Mesenchymal stem cell (in vitro differentiated cells and primary cell): ENCODE data around the gene TIMM29.

Experiments
- DNase-seq: peaks from one replicate; pipeline ENCODE4 v3.0.0-alpha.2; 2013
- H2AFZ ChIP-seq: one replicate; pipeline ENCODE4 v1.6.1; 2013; ENCODE audit warnings: low read depth, mild to moderate bottlenecking, control low read depth, inconsistent platforms, low read length, moderate library complexity
- H2AK5ac ChIP-seq: 2 replicates; pipeline ENCODE4 v1.6.1; 2013; ENCODE audit warnings: low read length, moderate library complexity, mild to moderate bottlenecking, inconsistent platforms; ENCODE audit not compliant: severe bottlenecking
- H2BK120ac ChIP-seq: one replicate; pipeline ENCODE4 v1.6.1; 2013; ENCODE audit warnings: low read depth, mild to moderate bottlenecking, inconsistent platforms, low read length, moderate library complexity
- H2BK12ac ChIP-seq, 2 experiments: one replicate each; pipeline ENCODE4 v1.6.1; 2013; ENCODE audit warnings: inconsistent platforms in 2 of 2, low read length in 2 of 2, mild to moderate bottlenecking in 2 of 2, moderate library complexity in 2 of 2, control low read depth in 1 of 2
- H2BK15ac ChIP-seq: one replicate; pipeline ENCODE4 v1.6.1; 2013; ENCODE audit warnings: mild to moderate bottlenecking, low read depth, inconsistent platforms; ENCODE audit not compliant: poor library complexity, severe bottlenecking
- H2BK5ac ChIP-seq: 2 replicates; pipeline ENCODE4 v1.6.1; 2013; ENCODE audit warnings: low read depth, mild to moderate bottlenecking, low read length, control low read depth, inconsistent platforms; ENCODE audit not compliant: poor library complexity, severe bottlenecking
- H3K14ac ChIP-seq, 2 experiments: one replicate each; pipeline ENCODE4 v1.6.1; 2013; ENCODE audit warnings: inconsistent platforms in 2 of 2, low read length in 2 of 2, control low read depth in 1 of 2, mild to moderate bottlenecking in 1 of 2, moderate library complexity in 1 of 2
- H3K18ac ChIP-seq, 2 experiments: one replicate each; pipeline ENCODE4 v1.6.1; 2013; ENCODE audit warnings: inconsistent platforms in 2 of 2, low read length in 2 of 2, control low read depth in 1 of 2, low read depth in 1 of 2, mild to moderate bottlenecking in 1 of 2
- H3K23ac ChIP-seq, 2 experiments: one replicate each; pipeline ENCODE4 v1.6.1; 2013; ENCODE audit warnings: inconsistent platforms in 2 of 2, low read length in 2 of 2, mild to moderate bottlenecking in 2 of 2, moderate library complexity in 2 of 2, control low read depth in 1 of 2
- H3K27ac ChIP-seq: 2 replicates; pipeline ENCODE4 v1.5.1; 2013; ENCODE audit warnings: mild to moderate bottlenecking, moderate library complexity, low read length, control low read depth, inconsistent platforms; ENCODE audit not compliant: poor library complexity, severe bottlenecking
- H3K27me3 ChIP-seq, 2 experiments: 2 replicates each; pipeline versions ENCODE4 v1.6.1 to v1.7.0; 2013; ENCODE audit warnings: low read length in 2 of 2, mild to moderate bottlenecking in 2 of 2, moderate library complexity in 2 of 2, control low read depth in 1 of 2, inconsistent platforms in 1 of 2; ENCODE audit not compliant: control insufficient read depth in 1 of 2, insufficient read depth in 1 of 2
- H3K36me3 ChIP-seq, 2 experiments: 2 replicates each; pipeline versions ENCODE4 v1.6.1 to v1.7.0; 2013; ENCODE audit warnings: low read length in 2 of 2, control low read depth in 1 of 2, inconsistent platforms in 1 of 2, low read depth in 1 of 2, mild to moderate bottlenecking in 1 of 2; ENCODE audit not compliant: insufficient read depth in 2 of 2, control insufficient read depth in 1 of 2
- H3K4ac ChIP-seq, 2 experiments: one replicate each; pipeline ENCODE4 v1.6.1; 2013; ENCODE audit warnings: inconsistent platforms in 2 of 2, low read length in 2 of 2, mild to moderate bottlenecking in 2 of 2, moderate library complexity in 2 of 2, control low read depth in 1 of 2, low read depth in 1 of 2
- H3K4me1 ChIP-seq: 2 replicates; pipeline ENCODE4 v1.6.1; 2013; ENCODE audit warnings: low read depth, low read length, control low read depth; ENCODE audit not compliant: control insufficient read depth, insufficient read depth
- H3K4me2 ChIP-seq: 2 replicates; pipeline ENCODE4 v1.6.1; 2013; ENCODE audit warnings: low read length, mild to moderate bottlenecking, inconsistent platforms; ENCODE audit not compliant: poor library complexity, severe bottlenecking
- H3K4me3 ChIP-seq, 2 experiments: 2 replicates each; pipeline versions ENCODE4 v1.5.1 to v1.7.0; 2013; ENCODE audit warnings: low read length in 2 of 2, mild to moderate bottlenecking in 2 of 2, control low read depth in 1 of 2, low read depth in 1 of 2; ENCODE audit not compliant: insufficient read depth in 1 of 2
- H3K79me1 ChIP-seq: replicated peaks from 2 replicates; pipeline ENCODE4 v1.6.1; 2013; ENCODE audit warnings: mild to moderate bottlenecking, control low read depth, low read length, inconsistent platforms; ENCODE audit not compliant: poor library complexity, severe bottlenecking
- H3K9ac ChIP-seq: 2 replicates; pipeline ENCODE4 v1.7.0; 2013; ENCODE audit warnings: mild to moderate bottlenecking, low read length, moderate library complexity
- H3K9me3 ChIP-seq: 2 replicates; pipeline ENCODE4 v1.7.0; 2013; ENCODE audit warnings: mild to moderate bottlenecking, low read length; ENCODE audit not compliant: control insufficient read depth
- H4K8ac ChIP-seq: one replicate; pipeline ENCODE4 v1.6.1; 2013; ENCODE audit warnings: inconsistent platforms, mild to moderate bottlenecking, low read length, moderate library complexity
- H4K91ac ChIP-seq: one replicate; pipeline ENCODE4 v1.6.1; 2013; ENCODE audit warnings: mild to moderate bottlenecking, low read length, inconsistent platforms
- WGBS: methylation state at CpG from one replicate; pipeline ENCODE4 v1.1.7; 2013; ENCODE audit warnings: mixed read lengths; 5-methylcytosine and 5-hydroxymethylcytosine counted together

Gene TIMM29

DNA sequence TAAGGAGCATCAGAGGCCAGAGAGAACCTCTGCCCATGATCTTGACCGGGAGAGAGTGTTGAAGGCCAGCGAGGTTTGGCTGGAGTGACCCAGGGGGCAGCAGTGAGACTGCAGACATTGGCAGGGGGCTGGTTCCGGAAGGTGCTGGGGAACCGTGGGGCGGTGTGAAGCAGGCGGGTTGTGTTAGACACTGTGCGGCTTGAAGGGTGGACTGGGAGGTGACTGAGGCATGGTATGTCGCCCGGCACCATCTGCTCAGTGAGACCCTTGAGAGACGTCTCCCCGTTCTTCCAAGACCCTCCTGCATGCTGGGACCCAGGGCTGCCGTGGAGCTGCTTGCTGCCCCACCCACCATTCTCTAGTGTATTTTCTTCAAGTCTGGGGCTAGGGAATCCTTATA, 32.7 kb upstream of the TIMM29 start:
- H3K4me1 ChIP-seq = peaks cover 37% of the 10 kb centered on the region
- H2BK15ac ChIP-seq = no peak overlapping the region
- H2AK5ac ChIP-seq = no peak overlapping the region
- H3K4me2 ChIP-seq = no peak overlapping the region
- no peak for DNase-seq
- no peaks in the 10 kb centered on the region for H3K27me3 ChIP-seq
- H3K9ac ChIP-seq = no peak overlapping the region
- H3K36me3 ChIP-seq = peaks cover 0 to 9% of the 10 kb centered on the region in 2 experiments
- no peak overlapping the region for H4K91ac ChIP-seq
- H3K9me3 ChIP-seq = no peaks in the 10 kb centered on the region
- no peak overlapping the region for H2AFZ ChIP-seq
- H2BK12ac ChIP-seq = no peak overlapping the region
- H3K23ac ChIP-seq = no peak overlapping the region
- 87% methylated on average over 12 of the region's 12 CpGs for WGBS
- H4K8ac ChIP-seq = peak overlapping the region; percentile 9
- no peak overlapping the region for H3K4me3 ChIP-seq
- peaks cover 47% of the 10 kb centered on the region for H3K79me1 ChIP-seq
- no peak overlapping the region for H3K18ac ChIP-seq
- H2BK120ac ChIP-seq = no peak overlapping the region
- H3K14ac ChIP-seq = no peak overlapping the region
- H3K4ac ChIP-seq = no peak overlapping the region
- H3K27ac ChIP-seq = no peak overlapping the region
- no peak overlapping the region for H2BK5ac ChIP-seq

DNA sequence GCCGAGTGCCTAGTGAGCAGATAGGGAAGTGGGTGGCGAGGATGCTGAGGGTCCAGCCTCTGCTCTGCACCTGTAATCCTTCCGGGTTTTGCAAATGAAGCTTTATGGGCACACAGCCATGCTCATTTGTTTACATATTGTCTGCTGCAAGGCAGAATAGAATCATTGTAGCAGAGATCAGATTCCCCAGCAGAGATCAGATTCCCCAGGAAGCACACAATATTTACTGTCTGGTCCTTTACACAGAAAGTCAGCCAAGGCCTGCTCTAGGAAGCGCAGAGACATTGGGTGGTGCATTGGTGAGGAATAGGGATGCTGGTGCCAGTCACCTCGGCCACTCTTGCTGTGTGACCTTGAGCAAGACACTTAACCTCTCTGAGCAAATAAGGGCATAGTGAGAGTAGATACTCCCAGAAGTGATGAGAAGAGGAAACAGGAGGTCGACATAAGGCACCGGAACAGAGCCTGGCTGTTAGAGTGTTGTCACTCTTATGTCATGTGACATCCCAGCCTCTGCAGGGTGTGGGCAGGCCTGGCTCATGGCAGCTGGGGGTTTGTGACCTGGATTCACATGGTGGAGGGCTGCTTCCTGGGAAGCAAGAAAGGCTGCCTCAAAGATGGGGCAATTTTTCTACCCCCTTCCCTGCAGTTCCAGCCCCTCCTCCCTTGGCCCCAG, 31.6 kb upstream of the TIMM29 start:
- Histone ChIP-seq H2AFZ (no peak overlapping the region), H3K9me3 (no peaks in the 10 kb centered on the region), H3K23ac (no peak overlapping the region), H4K91ac (peak overlapping the region; percentile 71), H3K4ac (peak overlapping the region in 1 of 2 experiments; percentile 77), H2BK12ac (peak overlapping the region in 1 of 2 experiments; percentile 34), H3K4me3 (no peak overlapping the region), H3K36me3 (peaks cover 0 to 7% of the 10 kb centered on the region in 2 experiments), H3K27me3 (no peaks in the 10 kb centered on the region), H3K14ac (peak overlapping the region in 1 of 2 experiments; percentile 56), H3K4me1 (peaks cover 33% of the 10 kb centered on the region), H2BK5ac (no peak overlapping the region), H2BK120ac (no peak overlapping the region), H2AK5ac (no peak overlapping the region), H2BK15ac (no peak overlapping the region), H4K8ac (peak overlapping the region; percentile 56), H3K27ac (no peak overlapping the region), H3K18ac (peak overlapping the region in 1 of 2 experiments; percentile 37), H3K79me1 (peaks cover 40% of the 10 kb centered on the region), H3K9ac (no peak overlapping the region), H3K4me2 (no peak overlapping the region)
- DNase-seq = peak; percentile 36
- 74% methylated on average over 7 of the region's 7 CpGs for WGBS

DNA sequence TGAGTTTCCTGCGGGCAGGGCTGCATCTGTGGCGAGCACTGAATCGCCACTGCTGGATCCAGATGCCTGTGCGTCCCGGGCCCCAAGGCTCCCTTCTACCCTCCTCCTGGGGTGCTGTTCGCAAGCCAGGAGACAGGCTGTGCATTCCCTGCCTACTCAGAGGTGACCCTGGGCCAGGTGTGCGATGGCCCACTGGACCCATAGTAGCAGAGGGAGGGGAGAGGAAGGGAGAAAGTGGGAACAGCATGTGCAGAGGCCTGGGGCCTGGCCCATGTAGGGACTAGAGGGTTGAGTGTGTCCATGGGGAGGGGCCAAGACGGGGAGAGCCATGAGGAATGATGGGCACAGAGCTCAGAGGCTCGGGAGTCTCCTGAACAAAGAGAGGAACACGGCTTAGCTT, 30.0 kb upstream of the TIMM29 start:
- H2BK120ac ChIP-seq = no peak overlapping the region
- peaks cover 31% of the 10 kb centered on the region for H3K4me1 ChIP-seq
- no peak overlapping the region for H3K18ac ChIP-seq
- H3K4me2 ChIP-seq = no peak overlapping the region
- H2BK15ac ChIP-seq = no peak overlapping the region
- no peaks in the 10 kb centered on the region for H3K27me3 ChIP-seq
- no peak overlapping the region for H2BK5ac ChIP-seq
- H2BK12ac ChIP-seq = no peak overlapping the region
- H3K79me1 ChIP-seq = peaks cover 37% of the 10 kb centered on the region
- no peak overlapping the region for H2AFZ ChIP-seq
- H3K4ac ChIP-seq = no peak overlapping the region
- peaks cover 0 to 5% of the 10 kb centered on the region in 2 experiments for H3K36me3 ChIP-seq
- no peak for DNase-seq
- peak overlapping the region; percentile 52 for H4K91ac ChIP-seq
- no peak overlapping the region for H2AK5ac ChIP-seq
- WGBS = 89% methylated on average over 10 of the region's 10 CpGs
- H3K27ac ChIP-seq = no peak overlapping the region
- H3K23ac ChIP-seq = no peak overlapping the region
- no peak overlapping the region for H3K4me3 ChIP-seq
- no peak overlapping the region for H4K8ac ChIP-seq
- no peak overlapping the region for H3K14ac ChIP-seq
- H3K9me3 ChIP-seq = no peaks in the 10 kb centered on the region
- H3K9ac ChIP-seq = no peak overlapping the region

DNA sequence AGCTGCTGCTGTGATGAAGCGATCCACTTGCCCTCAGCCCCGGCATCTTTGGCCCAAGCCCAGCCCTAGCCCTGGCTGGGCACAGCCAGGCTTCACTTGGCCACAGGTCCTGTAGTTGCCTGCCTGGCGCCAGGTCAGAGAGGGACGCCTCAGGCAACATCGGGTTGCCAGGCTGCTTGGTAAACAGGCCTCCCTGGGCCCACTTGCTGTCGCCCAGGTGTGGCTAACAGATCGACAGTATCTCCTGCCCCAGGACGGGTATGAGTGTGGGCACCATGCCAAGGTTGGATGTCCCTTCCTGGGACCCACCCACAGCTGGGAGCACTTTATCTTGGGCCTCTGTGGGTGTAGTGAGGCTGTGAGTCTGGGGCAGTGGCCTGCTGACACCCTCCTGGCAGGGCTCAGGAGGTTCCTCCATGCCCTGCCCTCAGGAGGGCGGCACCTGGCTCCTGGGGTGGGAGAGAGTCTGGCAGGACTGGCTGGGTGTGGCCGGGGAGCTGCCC, 29.4 kb upstream of the TIMM29 start:
- H2BK5ac ChIP-seq = no peak overlapping the region
- H3K4me2 ChIP-seq = no peak overlapping the region
- peaks cover 0 to 7% of the 10 kb centered on the region in 2 experiments for H3K36me3 ChIP-seq
- 94% methylated on average over 10 of the region's 10 CpGs for WGBS
- no peak overlapping the region for H3K4me3 ChIP-seq
- no peak overlapping the region for H3K4ac ChIP-seq
- H3K14ac ChIP-seq = no peak overlapping the region
- H3K9ac ChIP-seq = no peak overlapping the region
- no peak overlapping the region for H4K8ac ChIP-seq
- H3K27ac ChIP-seq = no peak overlapping the region
- peaks cover 39% of the 10 kb centered on the region for H3K79me1 ChIP-seq
- DNase-seq = no peak
- peaks cover 25% of the 10 kb centered on the region for H3K4me1 ChIP-seq
- no peak overlapping the region for H4K91ac ChIP-seq
- H3K23ac ChIP-seq = no peak overlapping the region
- H3K27me3 ChIP-seq = no peaks in the 10 kb centered on the region
- H2BK15ac ChIP-seq = peak overlapping the region; percentile 21
- H2BK12ac ChIP-seq = no peak overlapping the region
- H3K18ac ChIP-seq = no peak overlapping the region
- H2BK120ac ChIP-seq = no peak overlapping the region
- no peak overlapping the region for H2AK5ac ChIP-seq
- no peaks in the 10 kb centered on the region for H3K9me3 ChIP-seq
- no peak overlapping the region for H2AFZ ChIP-seq
